Adrenal gland (tissue), 12 donors: ENCODE measurements around the gene CNTN1. TPM values are rescaled to one million over a fixed set of nuclear protein-coding genes. Genes with fewer than 3 reads are reported as not detected.

ENCODE experiments used
- DNase-seq, 7 donors: peaks; one replicate each; pipeline ENCODE4 v3.0.0-alpha.2; 2019 to 2020
- H3K27ac ChIP-seq, 5 donors: fragments of 200-600 bp; sonication (generic) in 4 of 5; 1 replicate in 3 of 5; 2 replicates in 2 of 5; pipeline versions ENCODE4 v1.5.1 to v1.8.0; 2016 to 2020; ENCODE audit warnings: mild to moderate bottlenecking in 1 of 5
- H3K27me3 ChIP-seq: fragments of 200-600 bp; 2 replicates; pipeline ENCODE4 v1.8.0; 2021
- H3K36me3 ChIP-seq, 2 donors: fragments of 200-600 bp; replicated peaks in 1 of 2; 1 replicate in 1 of 2; 2 replicates in 1 of 2; pipeline versions ENCODE4 v1.5.1 to v1.8.0; 2018 to 2022
- H3K4me1 ChIP-seq, 2 donors: fragments of 200-600 bp; replicated peaks in 1 of 2; 1 replicate in 1 of 2; 2 replicates in 1 of 2; pipeline versions ENCODE4 v1.5.1 to v1.8.0; 2018 to 2021
- H3K4me3 ChIP-seq, 4 donors: fragments of 200-600 bp; sonication (generic) in 3 of 4; one replicate each; pipeline ENCODE4 v1.5.1; 2016 to 2018
- H3K9me3 ChIP-seq, 3 donors: fragments of 200-600 bp; sonication (generic) in 1 of 3; replicated peaks in 1 of 3; 1 replicate in 2 of 3; 2 replicates in 1 of 3; pipeline versions ENCODE4 v1.5.1 to v1.8.0; 2016 to 2021
- CTCF ChIP-seq, 6 experiments: fragments of 450-650 bp in 4 of 6; fragments of 200-600 bp in 2 of 6; sonication (generic) in 1 of 6; IDR thresholded peaks; 1 replicate in 5 of 6; 2 replicates in 1 of 6; pipeline versions ENCODE4 v1.5.1 to v1.8.0; 2016 to 2021; ENCODE audit warnings: antibody characterized with exemption in 6 of 6, mild to moderate bottlenecking in 2 of 6, moderate library complexity in 1 of 6
- POLR2A ChIP-seq, 2 donors: fragments of 450-650 bp; IDR thresholded peaks; one replicate each; pipeline ENCODE4 v1.6.1; 2017; ENCODE audit warnings: antibody characterized with exemption in 2 of 2, mild to moderate bottlenecking in 2 of 2, moderate library complexity in 1 of 2
- WGBS, 4 donors: extraction: QIAGEN DNeasy Blood & Tissue Kit in 2 of 4; methylation state at CpG; one replicate each; pipeline versions ENCODE4 v1.1.5 to v1.1.7; 2013 to 2017; 5-methylcytosine and 5-hydroxymethylcytosine counted together
- intact Hi-C, 2 donors: fragments of 100-400 bp; cut with DNase I; formaldehyde crosslinking; loops; one replicate each; pipeline versions ENCODE4 v1.14.1 to v1.15.0; 2022 to 2023
- polyA plus RNA-seq, 3 donors: library from polyadenylated mRNA; stranded (reverse); fragments of 200-250 nt in 2 of 3; fragments of 350-450 nt in 1 of 3; fragmentation: Illumina TruSeq in 1 of 3; extraction: RNeasy Lipid Tissue Mini Kit (QIAGEN cat#74804) in 1 of 3; gene quantifications; one replicate each; pipeline ENCODE4 v1.2.3, GENCODE V29; 2013 to 2014
- total RNA-seq, 9 donors: library from RNA; depleted of rRNA in 4 of 9; stranded (reverse); fragments of >200 nt in 4 of 9; fragments of 120-200 nt in 1 of 9; fragmentation: NEBNext Ultra II Directional in 1 of 9; extraction: Animal tissue kit (Norgen Biotek cat#: 25700) in 1 of 9; gene quantifications; one replicate each; pipeline versions ENCODE4 v1.1.0 to v1.2.4, GENCODE V29; 2013 to 2023
- donor health status: healthy with polysubstance abuse.
- donor health status: Bipolar disorder and iron deficiency.
- donor health status: DM: yes; HTN: yes; CAD: no.
- donor health status: DM: no; HTN: no; CAD: no.
- donor health status: DM: no; HTN: no; CAD: no.
- donor health status: DM: yes; HTN: yes; CAD: no.

Gene CNTN1
- total and polyA plus RNA-seq, 12 donors, result 3.8 to 76.8 (median 20.7) TPM

DNA sequence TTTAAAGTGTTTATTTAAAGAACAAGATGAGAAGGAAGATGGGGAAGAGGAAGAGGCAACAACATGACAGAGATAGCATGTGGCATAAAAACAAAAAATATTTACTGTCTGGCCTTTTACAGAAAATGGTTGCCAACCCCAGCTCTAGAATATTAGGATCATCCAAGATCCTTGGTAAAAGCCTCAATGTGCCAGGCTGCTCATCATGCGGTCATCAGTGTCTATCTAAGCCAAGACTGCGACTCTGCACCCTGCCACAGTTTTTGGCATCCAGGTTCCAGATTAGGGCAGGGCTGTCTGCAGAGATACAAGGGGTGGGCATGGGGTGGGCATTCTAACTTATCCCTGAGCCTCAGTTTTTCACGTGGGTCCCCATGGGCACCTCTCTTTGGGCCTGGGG, 46.9 kb upstream of the CNTN1 start:
- Histone ChIP-seq H3K27me3 (no peaks in the 10 kb centered on the region), H3K4me3 (no peak overlapping the region), H3K4me1 (no peaks in the 10 kb centered on the region), H3K9me3 (no peaks in the 10 kb centered on the region), H3K27ac (no peak overlapping the region), H3K36me3 (no peaks in the 10 kb centered on the region)
- WGBS, 4 donors, result 73 to 89% (median 79%) methylated on average over 3 of the region's 3 CpGs
- intact Hi-C loops, result no loop called here
- DNase-seq, result no peak
- no peak for TF ChIP-seq CTCF (IDR thresholded peaks at IDR 0.05)
- TF ChIP-seq POLR2A (IDR thresholded peaks at IDR 0.05), result no peak

GRCh38 chr12:40646456-40646855, 45.8 kb upstream of the CNTN1 start:
- H3K9me3 ChIP-seq, result no peaks in the 10 kb centered on the region
- TF ChIP-seq CTCF (IDR thresholded peaks at IDR 0.05) (no peak), POLR2A (IDR thresholded peaks at IDR 0.05) (no peak)
- H3K27me3 ChIP-seq, result no peaks in the 10 kb centered on the region
- no peak overlapping the region for H3K4me3 ChIP-seq
- no peak overlapping the region for H3K27ac ChIP-seq
- no peaks in the 10 kb centered on the region for H3K36me3 ChIP-seq
- 26 to 33% (median 26%) methylated on average over 1 of the region's 1 CpG for WGBS, 4 donors
- no peaks in the 10 kb centered on the region for H3K4me1 ChIP-seq
- intact Hi-C loops, result no loop called here
- DNase-seq, result no peak

DNA sequence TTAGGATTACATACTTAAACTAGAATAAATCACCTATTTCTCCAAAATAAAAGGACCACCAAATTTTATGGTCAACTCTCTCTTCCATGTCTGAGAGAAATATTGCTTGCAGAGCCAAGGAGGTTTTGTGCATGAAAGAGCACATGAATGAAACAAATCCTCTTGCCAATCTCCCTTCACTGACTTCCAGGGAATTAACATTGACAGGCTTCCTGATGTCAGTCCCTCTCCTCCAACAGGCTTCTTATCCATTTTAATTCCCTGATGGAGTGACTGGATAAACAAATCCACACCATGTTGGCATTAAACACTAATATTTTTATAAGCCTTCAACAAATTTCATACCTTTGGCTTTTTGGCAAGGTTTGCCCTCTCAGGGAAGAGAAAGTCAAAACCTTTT, 45.3 kb upstream of the CNTN1 start:
- H3K4me1 ChIP-seq, result no peaks in the 10 kb centered on the region
- TF ChIP-seq CTCF (IDR thresholded peaks at IDR 0.05), result no peak
- no peak for TF ChIP-seq POLR2A (IDR thresholded peaks at IDR 0.05)
- no peaks in the 10 kb centered on the region for H3K36me3 ChIP-seq
- no peak overlapping the region for H3K4me3 ChIP-seq
- H3K9me3 ChIP-seq, result no peaks in the 10 kb centered on the region
- no peaks in the 10 kb centered on the region for H3K27me3 ChIP-seq
- H3K27ac ChIP-seq, result no peak overlapping the region
- intact Hi-C loops, result no loop called here
- no peak for DNase-seq

DNA sequence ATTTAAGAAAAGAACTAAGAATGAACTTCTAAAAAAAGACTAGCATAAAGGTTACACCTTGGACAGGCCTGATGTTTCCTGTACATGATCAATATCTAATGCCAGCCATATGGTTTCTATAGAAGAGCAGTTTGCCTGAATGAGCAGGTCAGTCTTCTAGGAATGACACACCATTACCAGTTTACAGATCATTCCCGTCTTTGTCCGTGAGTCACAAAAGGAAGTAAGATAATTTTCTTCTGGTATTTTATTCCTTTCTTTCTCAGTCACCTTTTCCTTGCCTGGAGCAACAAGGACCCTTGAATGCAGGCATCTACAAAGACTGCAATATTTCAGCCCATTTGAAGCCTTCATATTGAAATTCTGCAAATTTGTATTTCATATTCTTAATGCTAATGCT, 44.6 kb upstream of the CNTN1 start:
- 73 to 80% (median 79%) methylated on average over 2 of the region's 2 CpGs for WGBS, 4 donors
- TF ChIP-seq CTCF (IDR thresholded peaks at IDR 0.05) (no peak), POLR2A (IDR thresholded peaks at IDR 0.05) (no peak)

More for the DNA sequence above, 44.6 kb upstream of the CNTN1 start:
- intact Hi-C loops, result no loop called here
- H3K27ac ChIP-seq, result no peak overlapping the region
- no peak for DNase-seq
- H3K36me3 ChIP-seq, result no peaks in the 10 kb centered on the region
- H3K27me3 ChIP-seq, result no peaks in the 10 kb centered on the region
- no peaks in the 10 kb centered on the region for H3K9me3 ChIP-seq
- no peak overlapping the region for H3K4me3 ChIP-seq
- no peaks in the 10 kb centered on the region for H3K4me1 ChIP-seq
